Thoracic aorta (tissue), 2 donors: ENCODE results near the gene ZNF92. TPM values are rescaled to one million over a fixed set of nuclear protein-coding genes. Genes with fewer than 3 reads are reported as not detected.
"Not testable (repeated sequence)": the region's sequence is repeated elsewhere in the genome, so short reads cannot be mapped to it uniquely, and the experiment has no call there.

ENCODE experiments used
- ATAC-seq: fragments of 150-250 bp; one replicate; pipeline ENCODE4 v1.8.0; 2017; ENCODE audit warnings: low read depth; ENCODE audit not compliant: insufficient number of reproducible peaks, low FRiP score
- DNase-seq: peaks from one replicate; pipeline ENCODE4 v3.0.0-alpha.2; 2020; ENCODE audit warnings: low spot score
- H3K27ac ChIP-seq, 2 donors: fragments of 200-600 bp; sonication (generic); 1 replicate in 1 of 2; 2 replicates in 1 of 2; pipeline ENCODE4 v1.5.1; 2016; ENCODE audit warnings: mild to moderate bottlenecking in 2 of 2, moderate library complexity in 2 of 2
- H3K27me3 ChIP-seq: fragments of 200-600 bp; sonication (generic); replicated peaks from 2 replicates; pipeline ENCODE4 v1.6.0; 2016; ENCODE audit warnings: mild to moderate bottlenecking; ENCODE audit not compliant: insufficient read depth
- H3K36me3 ChIP-seq: fragments of 200-600 bp; sonication (generic); one replicate; pipeline ENCODE4 v1.5.1; 2016
- H3K4me1 ChIP-seq, 2 donors: fragments of 200-600 bp; sonication (generic); 1 replicate in 1 of 2; 2 replicates in 1 of 2; pipeline versions ENCODE4 v1.5.1 to v1.6.0; 2016; ENCODE audit warnings: low read depth in 2 of 2, mild to moderate bottlenecking in 1 of 2; ENCODE audit not compliant: control insufficient read depth in 1 of 2
- H3K4me3 ChIP-seq: fragments of 200-600 bp; sonication (generic); 2 replicates; pipeline ENCODE4 v1.5.1; 2016; ENCODE audit warnings: mild to moderate bottlenecking
- H3K9me3 ChIP-seq: fragments of 200-600 bp; sonication (generic); 2 replicates; pipeline ENCODE4 v1.5.1; 2016
- total RNA-seq, 2 donors: library from RNA; depleted of rRNA; stranded (reverse); fragments of >200 nt; gene quantifications; one replicate each; pipeline versions ENCODE4 v1.1.0 to v1.2.3, GENCODE V29; 2016
- TF ChIP-seq, protein P1 (sequence below): fragments of 200-600 bp; sonication (generic); IDR thresholded peaks from one replicate; pipeline ENCODE4 v1.5.1; 2019; ENCODE audit warnings: antibody characterized with exemption

Gene ZNF92
- total RNA-seq = 1 to 10 TPM; 3.1 to 4.1 TPM

DNA sequence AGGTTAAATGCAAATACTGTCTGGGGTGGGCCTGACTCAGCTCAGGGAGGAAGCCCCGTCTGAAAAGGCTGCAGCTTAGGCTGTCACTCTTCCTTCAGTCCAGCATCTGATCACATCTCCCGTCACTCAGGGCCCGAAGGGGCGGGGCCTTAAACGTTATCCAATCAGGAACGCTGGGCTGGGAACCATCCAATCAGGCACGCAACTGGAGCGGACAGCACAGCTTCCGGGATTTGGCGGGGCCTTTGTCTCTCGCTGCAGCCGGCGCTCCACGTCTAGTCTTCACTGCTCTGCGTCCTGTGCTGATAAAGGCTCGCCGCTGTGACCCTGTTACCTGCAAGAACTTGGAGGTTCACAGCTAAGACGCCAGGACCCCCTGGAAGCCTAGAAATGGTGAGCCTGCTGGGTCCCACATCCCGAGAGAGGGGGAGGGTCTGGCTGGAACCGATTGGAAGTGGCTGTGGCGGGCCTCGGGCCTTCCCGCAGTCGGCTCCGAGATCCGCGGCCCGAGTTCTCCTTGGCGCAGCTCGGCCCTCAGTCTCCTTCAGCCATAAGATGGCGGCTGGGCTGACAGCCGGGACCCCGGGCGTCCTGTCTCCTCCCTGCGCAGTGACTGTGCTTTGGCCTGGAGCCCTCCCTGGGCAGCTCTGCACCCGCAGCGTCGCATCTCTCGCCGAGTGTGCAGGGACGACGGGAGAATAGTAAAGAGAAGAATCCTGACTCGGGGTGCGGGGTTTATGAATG, at the start of gene ZNF92:
ZNF92 (plus strand) TSS at position 248 of the 744 bp plus-strand sequence; CDS start at position 391, 143 bp downstream.
- Histone ChIP-seq H3K9me3 (no peaks in the 10 kb centered on the region), H3K36me3 (no peaks in the 10 kb centered on the region), H3K27me3 (no peaks in the 10 kb centered on the region), H3K4me1 (peaks cover 14 to 18% of the 10 kb centered on the region in 2 donors), H3K27ac (peak within 1 kb of the TSS; percentile 67 to 72), H3K4me3 (peak within 1 kb of the TSS; percentile 75)
- DNase-seq (peak; percentile 94), ATAC-seq (peak; percentile 100)
- TF ChIP-seq, protein P1, sequence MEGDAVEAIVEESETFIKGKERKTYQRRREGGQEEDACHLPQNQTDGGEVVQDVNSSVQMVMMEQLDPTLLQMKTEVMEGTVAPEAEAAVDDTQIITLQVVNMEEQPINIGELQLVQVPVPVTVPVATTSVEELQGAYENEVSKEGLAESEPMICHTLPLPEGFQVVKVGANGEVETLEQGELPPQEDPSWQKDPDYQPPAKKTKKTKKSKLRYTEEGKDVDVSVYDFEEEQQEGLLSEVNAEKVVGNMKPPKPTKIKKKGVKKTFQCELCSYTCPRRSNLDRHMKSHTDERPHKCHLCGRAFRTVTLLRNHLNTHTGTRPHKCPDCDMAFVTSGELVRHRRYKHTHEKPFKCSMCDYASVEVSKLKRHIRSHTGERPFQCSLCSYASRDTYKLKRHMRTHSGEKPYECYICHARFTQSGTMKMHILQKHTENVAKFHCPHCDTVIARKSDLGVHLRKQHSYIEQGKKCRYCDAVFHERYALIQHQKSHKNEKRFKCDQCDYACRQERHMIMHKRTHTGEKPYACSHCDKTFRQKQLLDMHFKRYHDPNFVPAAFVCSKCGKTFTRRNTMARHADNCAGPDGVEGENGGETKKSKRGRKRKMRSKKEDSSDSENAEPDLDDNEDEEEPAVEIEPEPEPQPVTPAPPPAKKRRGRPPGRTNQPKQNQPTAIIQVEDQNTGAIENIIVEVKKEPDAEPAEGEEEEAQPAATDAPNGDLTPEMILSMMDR = no peak

DNA sequence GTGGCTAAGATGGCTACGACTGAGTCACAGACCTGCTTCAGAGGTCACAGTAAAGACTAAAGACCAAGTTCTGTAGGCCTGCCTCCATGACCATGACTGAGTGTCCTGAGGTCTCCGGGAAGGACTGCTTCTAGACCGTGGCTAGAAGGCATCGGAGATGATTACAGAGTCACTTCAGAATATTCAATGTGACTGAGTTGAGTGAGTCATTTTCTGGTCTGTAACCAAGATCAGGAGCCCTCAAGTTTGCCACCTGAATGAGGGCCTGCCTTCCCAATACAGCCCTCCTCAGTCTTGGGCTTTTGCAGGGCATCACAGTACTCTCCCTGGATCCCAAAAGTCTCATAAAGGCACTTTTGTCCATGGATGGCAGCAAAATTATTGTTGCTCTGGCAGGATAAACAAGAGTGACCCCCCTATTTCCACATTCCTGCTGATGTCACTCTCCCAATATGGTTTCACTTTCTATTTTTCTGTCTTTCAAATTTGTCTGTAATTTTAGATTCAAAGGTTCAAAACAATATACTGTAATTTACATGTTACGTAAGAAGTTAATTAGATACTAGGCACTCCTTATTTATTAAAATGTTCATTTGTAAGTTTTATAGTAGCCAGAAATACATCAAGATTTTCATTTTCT, 47.7 kb upstream of the ZNF92 start:
- H3K36me3 ChIP-seq = no peaks in the 10 kb centered on the region
- H3K4me1 ChIP-seq = no peaks in the 10 kb centered on the region
- H3K27me3 ChIP-seq = no peaks in the 10 kb centered on the region
- TF ChIP-seq, protein P1 = no peak
- ATAC-seq (no peak), DNase-seq (no peak)
- no peak overlapping the region for H3K27ac ChIP-seq
- H3K4me3 ChIP-seq = no peak overlapping the region
- H3K9me3 ChIP-seq = no peaks in the 10 kb centered on the region

DNA sequence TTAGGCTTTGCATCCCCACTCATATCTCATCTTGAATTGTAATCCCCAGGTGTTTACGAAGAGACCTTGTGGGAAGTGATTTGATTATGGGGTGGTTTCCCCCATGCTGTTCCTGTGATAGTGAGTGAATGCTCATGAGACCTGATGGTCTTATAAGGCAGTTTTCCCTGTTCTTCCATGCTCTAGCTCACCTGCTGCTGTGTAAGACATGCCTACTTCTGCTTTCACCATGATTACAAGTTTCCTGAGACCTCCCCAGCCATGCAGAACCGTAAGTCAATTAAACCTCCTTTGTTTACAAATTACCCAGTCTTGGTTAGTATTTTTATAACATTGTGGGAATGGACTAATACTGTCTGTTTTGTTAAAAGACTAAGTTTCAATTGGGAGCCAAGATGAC, 35.3 kb upstream of the ZNF92 start:
- no peaks in the 10 kb centered on the region for H3K27me3 ChIP-seq
- H3K27ac ChIP-seq = no peak overlapping the region
- no peaks in the 10 kb centered on the region for H3K36me3 ChIP-seq
- H3K4me1 ChIP-seq = no peaks in the 10 kb centered on the region
- ATAC-seq = no peak
- no peak for DNase-seq
- no peak overlapping the region for H3K4me3 ChIP-seq
- no peaks in the 10 kb centered on the region for H3K9me3 ChIP-seq
- TF ChIP-seq, protein P1 = no peak

DNA sequence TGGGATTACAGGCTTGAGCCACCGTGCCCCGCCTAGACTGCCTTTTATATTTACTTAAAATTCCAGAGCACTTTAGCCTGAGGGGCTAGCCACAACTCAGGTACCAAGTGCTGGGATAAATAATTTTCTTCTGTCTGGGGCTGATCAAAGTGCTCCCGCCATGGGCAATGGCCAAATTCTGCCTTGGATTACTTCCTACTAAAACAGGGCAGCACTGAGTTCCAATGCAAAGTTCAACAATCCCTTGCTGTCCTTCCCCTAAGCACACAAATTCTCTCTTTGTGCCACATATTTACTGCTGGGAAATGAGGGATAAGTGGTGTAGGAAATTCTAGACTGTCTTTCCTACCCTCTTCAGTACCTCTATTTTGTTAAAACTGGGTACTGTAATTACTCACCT, 34.4 kb upstream of the ZNF92 start:
- Histone ChIP-seq H3K9me3 (no peaks in the 10 kb centered on the region), H3K4me1 (no peaks in the 10 kb centered on the region), H3K4me3 (no peak overlapping the region), H3K36me3 (no peaks in the 10 kb centered on the region), H3K27me3 (no peaks in the 10 kb centered on the region), H3K27ac (no peak overlapping the region)
- DNase-seq = no peak
- no peak for ATAC-seq
- TF ChIP-seq, protein P1 = no peak

DNA sequence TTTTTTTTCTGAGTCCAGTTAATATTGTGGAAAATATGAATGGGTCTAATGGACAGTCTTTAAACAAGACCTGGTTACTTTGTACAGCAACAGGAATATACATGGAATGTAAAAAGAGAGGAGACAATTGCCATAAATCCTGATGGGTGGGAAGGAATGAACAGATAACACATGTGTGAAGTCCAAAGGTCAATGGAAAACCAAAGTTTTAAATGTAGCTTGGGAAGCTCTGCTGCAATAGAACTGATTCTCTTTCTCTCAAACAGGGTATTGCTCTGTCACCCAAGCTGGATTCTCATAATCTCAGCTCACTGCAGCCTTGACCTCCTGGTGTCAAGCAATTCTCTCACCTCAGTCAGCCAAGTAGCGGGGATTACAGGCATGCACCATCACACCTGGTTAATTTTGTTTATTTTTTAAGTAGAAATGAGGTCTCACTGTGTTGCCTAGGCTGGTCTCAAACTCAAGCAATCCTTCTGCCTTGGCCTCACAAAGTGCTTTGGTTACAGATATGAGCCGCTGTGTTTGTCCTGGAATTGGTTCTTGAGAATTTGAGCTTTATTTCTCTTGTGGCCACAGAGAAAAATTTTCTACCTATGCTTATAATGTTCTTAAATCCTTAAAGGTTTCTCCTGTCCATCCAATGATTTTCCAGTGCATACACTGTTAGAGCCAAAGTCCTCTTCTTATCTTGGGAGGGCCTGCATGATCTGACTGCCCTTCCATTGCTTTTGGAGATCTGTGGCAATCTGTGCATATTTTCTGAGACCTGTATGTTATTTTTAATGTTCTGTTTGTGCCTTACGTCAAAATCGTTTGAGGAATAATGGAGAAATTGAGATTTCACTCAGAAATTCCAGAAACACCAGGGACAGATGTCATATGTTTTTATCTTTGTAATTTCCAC, 30.7 kb upstream of the ZNF92 start:
- H3K9me3 ChIP-seq = no peaks in the 10 kb centered on the region
- H3K4me1 ChIP-seq = no peaks in the 10 kb centered on the region
- H3K27me3 ChIP-seq = no peaks in the 10 kb centered on the region
- H3K36me3 ChIP-seq = no peaks in the 10 kb centered on the region
- TF ChIP-seq, protein P1 = no peak
- DNase-seq (no peak), ATAC-seq (no peak)
- H3K27ac ChIP-seq = no peak overlapping the region
- H3K4me3 ChIP-seq = no peak overlapping the region

DNA sequence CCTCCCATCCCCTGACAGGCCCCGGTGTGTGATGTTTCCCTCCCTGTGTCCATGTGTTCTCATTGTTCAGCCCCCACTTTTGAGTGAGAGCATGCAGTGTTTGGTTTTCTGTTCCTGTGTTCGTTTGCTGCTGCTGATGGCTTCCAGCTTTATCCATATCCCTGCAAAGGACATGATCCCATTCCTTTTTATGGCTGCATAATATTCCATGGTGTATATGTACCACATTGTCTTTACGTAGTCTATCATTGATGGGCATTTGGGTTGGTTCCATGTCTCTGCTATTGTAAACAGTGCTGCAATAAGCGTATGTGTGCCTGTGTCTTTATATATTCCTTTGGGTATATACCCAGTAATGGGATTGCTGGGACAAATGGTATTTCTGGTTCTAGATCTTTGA, 29.1 kb upstream of the ZNF92 start:
- not testable (repeated sequence) for H3K36me3 ChIP-seq, H3K27ac ChIP-seq, H3K9me3 ChIP-seq, H3K27me3 ChIP-seq, H3K4me3 ChIP-seq, H3K4me1 ChIP-seq, DNase-seq, ATAC-seq
